Heart left ventricle (tissue), 16 donors: Measurements from ENCODE around the gene EPHA7. TPM values are rescaled to one million over a fixed set of nuclear protein-coding genes. Genes with fewer than 3 reads are reported as not detected.

ENCODE experiments used
- ATAC-seq, 4 donors: fragments of 200-7000 bp; cut with Tn5 transposase; one replicate each; pipeline ENCODE4 v1.9.1; 2020 to 2022; ENCODE audit warnings: moderate library complexity in 4 of 4, mild to moderate bottlenecking in 3 of 4, moderate number of reproducible peaks in 1 of 4
- DNase-seq, 5 donors: peaks; one replicate each; pipeline ENCODE4 v3.0.0-alpha.2; 2020
- H3K27ac ChIP-seq, 12 donors: fragments of 200-600 bp; sonication (generic) in 4 of 12; one replicate each; pipeline versions ENCODE4 v1.5.0 to v1.8.0; 2016 to 2022; ENCODE audit warnings: mild to moderate bottlenecking in 2 of 12
- H3K27me3 ChIP-seq, 9 donors: fragments of 200-600 bp; sonication (generic) in 2 of 9; one replicate each; pipeline versions ENCODE4 v1.5.1 to v1.8.0; 2016 to 2022; ENCODE audit warnings: mild to moderate bottlenecking in 3 of 9
- H3K36me3 ChIP-seq, 9 donors: fragments of 200-600 bp; sonication (generic) in 2 of 9; one replicate each; pipeline versions ENCODE4 v1.5.0 to v1.8.0; 2018 to 2022; ENCODE audit warnings: mild to moderate bottlenecking in 2 of 9
- H3K4me1 ChIP-seq, 12 donors: fragments of 200-600 bp; sonication (generic) in 4 of 12; one replicate each; pipeline versions ENCODE4 v1.5.0 to v1.8.0; 2016 to 2022; ENCODE audit warnings: mild to moderate bottlenecking in 3 of 12
- H3K4me3 ChIP-seq, 12 donors: fragments of 200-600 bp; sonication (generic) in 4 of 12; one replicate each; pipeline versions ENCODE4 v1.5.0 to v1.8.0; 2017 to 2022; ENCODE audit warnings: mild to moderate bottlenecking in 9 of 12, moderate library complexity in 4 of 12
- H3K9me3 ChIP-seq, 12 donors: fragments of 200-600 bp; sonication (generic) in 4 of 12; one replicate each; pipeline versions ENCODE4 v1.5.0 to v1.8.0; 2016 to 2022; ENCODE audit warnings: mild to moderate bottlenecking in 1 of 12
- POLR2A ChIP-seq, 2 donors: fragments of 450-650 bp; IDR thresholded peaks; one replicate each; pipeline ENCODE4 v1.6.1; 2017; ENCODE audit warnings: antibody characterized with exemption in 2 of 2, mild to moderate bottlenecking in 2 of 2, moderate library complexity in 2 of 2
- WGBS, 4 donors: extraction: QIAGEN DNeasy Blood & Tissue Kit in 2 of 4; methylation state at CpG; one replicate each; pipeline versions ENCODE4 v1.1.5 to v1.1.7; 2013 to 2018; 5-methylcytosine and 5-hydroxymethylcytosine counted together
- intact Hi-C, 10 donors: fragments of 100-400 bp; cut with DNase I; formaldehyde crosslinking; loops; one replicate each; pipeline versions ENCODE4 v1.11.1 to v1.14.2; 2022
- polyA plus RNA-seq, 2 donors: library from polyadenylated mRNA; stranded (reverse); fragments of 200-250 nt; gene quantifications; one replicate each; pipeline ENCODE4 v1.2.3, GENCODE V29; 2013
- total RNA-seq, 9 donors: library from RNA; depleted of rRNA in 2 of 9; stranded (reverse); fragments of >200 nt in 2 of 9; fragmentation: NEBNext Ultra II Directional in 3 of 9; extraction: Animal tissue kit (Norgen Biotek cat#: 25700) in 3 of 9; gene quantifications; one replicate each; pipeline versions ENCODE4 v1.1.0 to v1.2.4, GENCODE V29; 2016 to 2023
- TF ChIP-seq, protein P1 (sequence below), 12 donors: fragments of 200-600 bp; sonication (generic) in 4 of 12; IDR thresholded peaks; one replicate each; pipeline versions ENCODE4 v1.5.0 to v1.8.0; 2018 to 2022; ENCODE audit warnings: antibody characterized with exemption in 12 of 12, mild to moderate bottlenecking in 5 of 12
- donor health status: ischemic (EF 13 %, LVEDD 7.1; RV severe dilation, severe dysfunction).
- donor health status: healthy with polysubstance abuse.
- donor health status: DM: no; HTN: yes; CAD: no.
- donor health status: DM: no; HTN: no; CAD: no.
- donor health status: ischemic (EF 25% LVEDD 6.9; RV normal size, moderate dysfunction).
- donor health status: ischemic (EF 25% LVEDD 5.7; RV mildly dilated, moderate dysfunction).
- donor health status: healthy.
- donor health status: DM: yes; HTN: yes; CAD: no.
- donor health status: ischemic (EF 35%, LVEDD 5.7; RV mildly dilated, moderate dysfunction).
- donor health status: nonischemic (EF 11% LVEDD 7.7; RV severe dilation, severe dysfunction).
- donor health status: DM: yes; HTN: yes; CAD: no.
- donor health status: PGD.
- donor health status: ischemic (EF 29% LVEDD 5.4; RV normal size, mild dysfunction).
- donor health status: nonischemic (EF 23%, LVEDD 6.1; RV moderate dilation, normal function).

The EPHA7 gene
- total and polyA plus RNA-seq, 11 donors = 1.3 to 12.1 (median 3.0) TPM

DNA sequence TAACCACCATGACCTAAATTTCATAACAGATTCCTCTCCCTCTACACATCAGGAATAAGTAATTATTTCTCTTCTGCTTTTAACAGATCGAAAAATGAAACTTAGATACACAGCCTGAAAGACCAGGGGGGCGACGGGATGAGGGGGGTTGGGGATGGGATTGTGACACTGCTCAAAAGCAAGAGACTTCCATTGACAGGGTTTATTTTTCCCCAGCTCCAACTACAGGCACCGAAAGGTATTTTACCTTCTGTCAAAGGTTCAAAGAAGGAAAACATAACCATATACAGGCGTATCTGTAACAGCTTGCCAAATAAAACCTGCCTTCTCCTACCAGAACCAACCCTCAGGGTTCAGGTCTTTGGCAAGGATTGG, 1.3 kb downstream of the EPHA7 start:
- TF ChIP-seq, protein P1, sequence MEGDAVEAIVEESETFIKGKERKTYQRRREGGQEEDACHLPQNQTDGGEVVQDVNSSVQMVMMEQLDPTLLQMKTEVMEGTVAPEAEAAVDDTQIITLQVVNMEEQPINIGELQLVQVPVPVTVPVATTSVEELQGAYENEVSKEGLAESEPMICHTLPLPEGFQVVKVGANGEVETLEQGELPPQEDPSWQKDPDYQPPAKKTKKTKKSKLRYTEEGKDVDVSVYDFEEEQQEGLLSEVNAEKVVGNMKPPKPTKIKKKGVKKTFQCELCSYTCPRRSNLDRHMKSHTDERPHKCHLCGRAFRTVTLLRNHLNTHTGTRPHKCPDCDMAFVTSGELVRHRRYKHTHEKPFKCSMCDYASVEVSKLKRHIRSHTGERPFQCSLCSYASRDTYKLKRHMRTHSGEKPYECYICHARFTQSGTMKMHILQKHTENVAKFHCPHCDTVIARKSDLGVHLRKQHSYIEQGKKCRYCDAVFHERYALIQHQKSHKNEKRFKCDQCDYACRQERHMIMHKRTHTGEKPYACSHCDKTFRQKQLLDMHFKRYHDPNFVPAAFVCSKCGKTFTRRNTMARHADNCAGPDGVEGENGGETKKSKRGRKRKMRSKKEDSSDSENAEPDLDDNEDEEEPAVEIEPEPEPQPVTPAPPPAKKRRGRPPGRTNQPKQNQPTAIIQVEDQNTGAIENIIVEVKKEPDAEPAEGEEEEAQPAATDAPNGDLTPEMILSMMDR (IDR thresholded peaks at IDR 0.05) = no peak
- TF ChIP-seq POLR2A (IDR thresholded peaks at IDR 0.05) = no peak
- no peaks in the 10 kb centered on the region for H3K9me3 ChIP-seq
- H3K4me3 ChIP-seq = peak overlapping the region; percentile 31 to 73 (median 60)
- ATAC-seq = no peak
- DNase-seq = no peak
- H3K27me3 ChIP-seq = peaks cover 4 to 89% (median 58%) of the 10 kb centered on the region in 9 donors
- no peaks in the 10 kb centered on the region for H3K36me3 ChIP-seq
- H3K4me1 ChIP-seq = peaks cover 0 to 30% (median 11%) of the 10 kb centered on the region in 12 donors
- WGBS, 4 donors = 0 to 3% (median 2%) methylated on average over 5 of the region's 5 CpGs
- peak overlapping the region in 8 of 12 donors; percentile 5 to 85 (median 72) for H3K27ac ChIP-seq
- intact Hi-C loops = loop anchor here in 1 of 10 donors (5.0 kb wide), 1 partner anchor 381 kb away; no protein-coding TSS in a partner anchor

DNA sequence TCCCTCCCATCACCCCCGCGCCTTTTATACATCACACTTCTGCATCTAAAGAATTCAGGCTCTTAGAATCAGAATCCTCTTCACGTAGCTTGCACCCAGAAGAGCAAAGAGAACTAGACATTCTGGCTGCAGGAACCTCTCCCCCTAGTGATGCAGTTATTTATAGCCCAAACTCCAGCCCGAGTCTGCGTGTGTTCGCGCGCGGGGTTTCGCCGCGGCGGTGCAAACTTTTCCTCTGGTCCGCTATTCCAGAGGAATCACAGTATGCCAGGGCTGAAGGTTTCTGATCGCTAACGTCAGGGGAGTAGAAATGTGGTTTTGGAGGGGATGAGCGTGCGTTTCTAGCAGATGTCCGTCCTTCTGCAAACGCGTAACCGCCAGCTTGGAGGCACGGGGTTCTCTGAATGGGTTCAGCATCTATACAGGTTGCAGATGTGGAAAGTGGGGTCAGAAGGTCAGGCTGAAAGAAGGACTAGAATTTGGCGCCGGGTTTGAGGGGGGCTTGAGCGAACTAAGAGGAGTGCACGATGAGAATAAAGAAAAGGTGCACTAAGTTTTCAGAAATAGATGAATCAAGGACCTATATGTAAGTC, 1.8 kb downstream of the EPHA7 start:
- H3K27ac ChIP-seq = peak overlapping the region in 9 of 12 donors; percentile 22 to 85 (median 72)
- intact Hi-C loops = loop anchor here in 2 of 10 donors (2.0 to 5.0 kb wide), 2 partner anchors 25 to 380 kb away; no protein-coding TSS in a partner anchor
- ATAC-seq (peak in 3 of 4 donors; percentile 2 to 31 (median 13)), DNase-seq (peak in 1 of 5 donors; percentile 25)
- TF ChIP-seq POLR2A (IDR thresholded peaks at IDR 0.05) = no peak
- TF ChIP-seq, protein P1 (IDR thresholded peaks at IDR 0.05) = peak in 4 of 12 donors; percentile 10 to 28 (median 21)
- peak overlapping the region; percentile 19 to 73 (median 60) for H3K4me3 ChIP-seq
- WGBS, 4 donors = 0 to 2% (median 1%) methylated on average over 27 of the region's 27 CpGs
- no peaks in the 10 kb centered on the region for H3K9me3 ChIP-seq
- H3K27me3 ChIP-seq = peaks cover 4 to 90% (median 56%) of the 10 kb centered on the region in 9 donors
- peaks cover 0 to 30% (median 11%) of the 10 kb centered on the region in 12 donors for H3K4me1 ChIP-seq
- H3K36me3 ChIP-seq = no peaks in the 10 kb centered on the region

DNA sequence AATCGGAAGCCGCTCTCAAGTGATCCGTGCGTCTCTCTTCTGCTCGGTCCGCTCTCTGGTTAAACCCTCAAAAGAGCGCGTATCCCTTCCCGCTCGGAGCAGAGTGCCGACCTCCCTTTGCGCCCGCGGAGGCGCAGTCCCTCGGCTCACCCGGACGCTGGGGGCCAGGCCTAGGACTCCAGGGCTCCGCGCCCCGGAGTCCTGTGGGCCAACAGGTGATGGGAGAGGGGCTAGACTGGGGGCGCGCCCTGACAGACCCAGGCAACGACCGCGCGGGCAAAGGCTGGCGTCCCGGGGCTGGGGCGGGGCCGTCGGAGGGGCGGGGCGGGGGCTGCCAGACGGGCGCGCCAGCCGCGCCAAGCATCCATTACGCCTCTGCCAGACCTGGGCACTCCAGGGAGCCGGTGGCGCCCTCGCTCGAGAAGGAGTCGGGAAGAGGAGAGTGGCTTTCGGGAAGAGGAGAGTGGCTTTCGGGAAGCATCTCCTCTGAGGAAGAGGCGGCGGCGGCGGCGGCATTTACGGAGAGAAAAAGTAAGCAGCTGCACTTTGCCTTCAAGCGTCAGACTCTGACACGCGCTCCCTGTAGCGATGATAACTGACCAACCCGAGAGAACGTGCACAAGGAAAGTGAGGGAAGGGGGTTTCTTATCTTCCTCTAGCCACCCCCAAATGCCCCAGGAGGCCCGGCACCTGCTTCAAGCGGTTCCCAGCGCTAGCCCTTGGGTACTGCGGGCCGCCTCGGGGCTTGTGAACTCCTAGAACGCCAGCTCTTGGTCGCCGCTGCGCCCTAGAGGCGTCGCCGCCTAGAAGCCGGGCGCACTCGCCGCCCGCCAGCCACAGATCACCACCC, 2.6 kb downstream of the EPHA7 start:
- DNase-seq (peak; percentile 25 to 64 (median 47)), ATAC-seq (peak in 3 of 4 donors; percentile 47 to 71 (median 61))
- TF ChIP-seq POLR2A (IDR thresholded peaks at IDR 0.05) = no peak
- TF ChIP-seq, protein P1 (IDR thresholded peaks at IDR 0.05) = no peak
- Histone ChIP-seq H3K27ac (peak overlapping the region in 9 of 12 donors; percentile 22 to 85 (median 72)), H3K36me3 (no peaks in the 10 kb centered on the region), H3K27me3 (peaks cover 4 to 84% (median 56%) of the 10 kb centered on the region in 9 donors), H3K9me3 (no peaks in the 10 kb centered on the region), H3K4me3 (peak overlapping the region; percentile 19 to 73 (median 60)), H3K4me1 (peaks cover 0 to 30% (median 11%) of the 10 kb centered on the region in 12 donors)
- WGBS, 4 donors = 1 to 3% (median 1%) methylated on average over 54 to 77 of the region's 77 CpGs
- intact Hi-C loops = loop anchor here in 2 of 10 donors (2.0 to 5.0 kb wide), 2 partner anchors 24 to 379 kb away; no protein-coding TSS in a partner anchor

DNA sequence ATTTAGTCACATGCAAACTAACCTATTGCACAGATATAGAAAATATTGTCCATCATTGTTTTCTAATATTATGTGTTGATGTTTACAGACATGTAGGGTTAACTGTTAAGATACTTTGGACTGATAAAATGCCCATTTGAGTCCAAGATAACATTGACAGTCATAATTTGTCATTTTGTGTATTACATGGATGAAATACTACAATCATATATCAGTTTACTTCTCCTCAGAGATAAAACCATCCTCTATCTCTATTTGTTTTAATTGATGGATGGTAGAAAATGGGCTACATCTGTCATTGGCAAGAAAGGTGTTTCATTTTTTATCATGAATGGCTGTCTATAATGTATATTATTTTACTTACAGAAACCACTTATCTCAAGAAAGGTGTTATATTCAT, 6.2 kb downstream of the EPHA7 start:
- H3K27me3 ChIP-seq = peaks cover 3 to 52% (median 42%) of the 10 kb centered on the region in 9 donors
- no peak for TF ChIP-seq POLR2A (IDR thresholded peaks at IDR 0.05)
- TF ChIP-seq, protein P1 (IDR thresholded peaks at IDR 0.05) = no peak
- ATAC-seq (no peak), DNase-seq (no peak)
- no peak overlapping the region for H3K4me3 ChIP-seq
- no peaks in the 10 kb centered on the region for H3K9me3 ChIP-seq
- no peak overlapping the region for H3K27ac ChIP-seq
- intact Hi-C loops = no loop called here
- H3K4me1 ChIP-seq = peaks cover 0 to 21% (median 4%) of the 10 kb centered on the region in 12 donors
- H3K36me3 ChIP-seq = no peaks in the 10 kb centered on the region
